ENCODE measurements around the gene PDIA5.

Gene PDIA5

DNA sequence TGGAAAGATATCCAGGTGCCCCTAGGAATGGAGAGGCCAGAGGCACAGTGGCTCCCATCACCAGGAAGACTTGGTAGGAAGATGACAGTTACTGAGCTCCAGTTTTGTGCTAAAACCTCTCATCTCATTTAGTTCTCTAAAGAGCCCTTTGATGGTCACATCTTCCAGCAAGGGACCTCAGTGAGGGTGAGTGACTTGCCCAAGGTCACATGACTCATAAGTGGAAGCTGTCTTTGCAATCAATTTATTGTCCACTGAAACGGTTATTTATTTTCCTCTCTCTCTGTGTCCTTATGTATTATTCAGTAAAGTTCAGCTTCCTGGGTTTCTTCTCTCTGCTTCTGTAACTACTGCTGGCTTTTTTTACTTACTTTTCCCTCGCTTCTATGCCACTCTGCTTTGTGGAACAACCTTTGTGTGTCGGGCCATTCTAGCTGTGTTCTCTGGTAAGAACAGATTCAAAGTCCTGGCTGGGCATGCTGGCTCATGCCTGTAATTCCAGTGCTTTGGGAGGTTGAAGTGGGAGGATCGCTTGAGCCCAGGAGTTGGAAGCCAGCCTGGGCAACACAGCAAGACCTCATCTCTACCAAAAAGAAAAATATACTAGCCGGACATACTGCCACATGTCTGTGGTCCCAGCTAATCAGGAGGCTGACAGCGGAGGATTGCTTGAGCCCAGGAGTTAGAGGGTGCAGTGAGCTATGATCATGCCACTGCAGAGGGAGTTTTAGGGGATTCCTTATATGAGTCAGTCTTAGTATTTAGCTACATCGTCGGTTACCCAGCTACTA lies 55.9 kb downstream of the PDIA5 start:
- no peak for DNase-seq

- no peak for DNase-seq
These were observed 57.1 kb downstream of the PDIA5 start for GRCh38 chr3:123123716-123124616.

DNA sequence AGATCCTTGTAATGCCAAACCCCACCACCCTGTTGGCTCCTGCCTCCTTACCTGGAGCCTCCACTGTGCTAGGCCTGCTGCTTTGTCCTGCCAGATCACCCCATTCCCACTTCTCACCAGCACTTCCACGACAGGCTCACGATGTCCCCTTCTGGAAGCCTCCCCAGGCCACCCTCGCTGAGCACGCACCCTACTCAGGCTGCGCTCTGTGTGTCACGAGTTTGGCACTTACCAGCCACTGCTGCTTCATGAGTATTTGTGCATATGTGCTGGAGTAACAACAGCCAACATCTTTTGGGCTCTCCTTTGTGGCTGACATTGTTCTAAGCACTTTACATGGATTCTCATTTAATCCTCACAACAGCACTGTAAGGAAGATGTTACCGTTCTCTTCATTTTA lies 58.1 kb downstream of the PDIA5 start:
- no peak for DNase-seq

- DNase-seq = no peak
These were observed 59.2 kb downstream of the PDIA5 start for GRCh38 chr3:123126031-123126430.

GRCh38 chr3:123126653-123127052 lies 59.8 kb downstream of the PDIA5 start:
- no peak for DNase-seq

- no peak for DNase-seq
These were observed 62.3 kb downstream of the PDIA5 start for GRCh38 chr3:123129092-123129491.

GRCh38 chr3:123129532-123129931 lies 62.7 kb downstream of the PDIA5 start:
- no peak for DNase-seq

- no peak for DNase-seq
These were observed 63.4 kb downstream of the PDIA5 start for GRCh38 chr3:123130079-123130750.

DNA sequence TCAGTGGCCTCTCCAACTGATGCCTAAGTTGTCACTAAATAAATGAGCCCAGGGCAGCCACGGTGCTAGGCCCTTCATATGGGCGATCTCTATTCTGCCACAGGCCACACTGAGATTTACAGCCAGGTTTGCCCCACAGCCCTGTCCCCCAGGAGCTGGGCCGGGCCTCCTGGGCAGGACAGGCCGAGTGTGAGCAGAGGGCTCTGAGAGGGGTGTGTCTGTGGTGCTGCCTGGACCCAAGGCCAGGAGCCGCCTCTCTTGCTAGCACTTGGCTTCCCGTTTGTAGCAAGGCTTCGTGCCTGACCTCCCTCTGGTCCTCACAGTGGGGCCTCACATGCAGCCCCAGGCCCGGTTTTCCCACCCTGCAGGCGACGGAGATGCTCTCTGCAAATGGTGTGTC lies 67.8 kb downstream of the PDIA5 start:
- no peak for DNase-seq

- DNase-seq = no peak
These were observed 70.2 kb downstream of the PDIA5 start for GRCh38 chr3:123137001-123137400.

DNA sequence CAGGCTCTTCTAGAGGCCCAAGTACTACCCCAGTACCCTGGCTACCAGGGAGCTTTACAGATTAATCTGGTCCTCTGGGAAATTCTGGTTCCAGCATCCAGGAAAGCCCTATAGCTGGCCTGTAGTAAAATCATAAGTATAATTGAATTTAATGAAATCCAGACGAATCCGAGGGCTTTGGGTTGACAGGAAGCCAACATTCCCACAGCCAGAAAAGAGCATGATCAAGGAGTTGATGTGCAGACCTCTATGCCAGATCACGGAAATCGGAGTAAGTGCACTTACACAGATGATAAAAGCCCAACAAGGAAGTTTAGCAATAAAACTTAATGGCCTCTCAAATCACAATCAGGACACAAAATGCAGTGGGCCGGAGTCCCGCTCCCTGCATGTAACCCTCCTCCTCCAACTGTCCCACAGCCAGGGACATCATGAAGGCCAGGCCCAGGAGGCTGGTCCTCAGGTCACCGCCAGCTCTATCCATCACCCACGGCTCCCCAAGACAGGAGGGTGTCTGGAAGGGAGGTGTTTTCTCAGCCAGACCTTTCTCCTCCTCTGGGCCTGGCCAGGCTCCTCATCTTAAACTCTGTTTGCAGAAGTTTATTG lies 72.1 kb downstream of the PDIA5 start:
- DNase-seq = no peak

DNA sequence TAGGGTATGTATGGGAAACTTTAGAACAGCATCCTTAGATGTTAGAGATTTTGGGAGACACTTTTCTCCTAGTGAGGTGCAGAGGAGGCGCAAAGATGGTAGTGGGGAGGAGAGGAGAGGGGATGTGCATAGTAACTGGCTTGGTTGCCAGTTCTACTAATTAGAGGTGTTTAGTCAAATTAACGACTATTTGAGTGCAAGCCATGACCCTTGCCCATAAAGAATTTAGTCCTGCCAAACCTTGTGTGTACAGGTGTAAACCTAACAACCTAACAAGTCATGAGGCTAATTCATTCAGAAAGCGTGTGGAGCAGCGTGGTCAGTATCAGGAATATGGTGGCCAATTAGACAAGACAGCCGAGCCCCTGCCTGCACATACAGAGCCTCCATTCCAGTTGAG lies 72.7 kb downstream of the PDIA5 start:
- no peak for DNase-seq

DNA sequence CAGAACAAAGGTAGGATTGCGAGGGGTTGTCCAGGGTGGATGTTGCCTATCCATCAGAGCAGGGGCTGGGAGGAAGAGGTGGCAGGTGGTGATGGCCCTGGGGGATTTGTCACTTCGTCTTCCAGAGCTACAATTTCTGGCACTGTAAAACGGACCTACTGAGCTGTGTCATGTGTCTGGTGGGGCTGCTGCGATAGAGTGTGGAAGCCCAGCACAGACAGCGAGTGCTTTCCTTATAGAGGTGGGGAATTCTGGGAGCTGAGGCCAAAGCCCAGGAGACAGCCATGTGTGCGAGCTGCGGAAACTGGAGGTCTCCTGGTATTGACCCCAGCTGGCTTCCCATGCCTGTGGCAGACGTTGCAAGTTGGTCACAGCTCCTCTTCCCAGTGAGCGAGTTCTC lies 73.7 kb downstream of the PDIA5 start:
- DNase-seq = no peak

- DNase-seq = no peak
These were observed 74.5 kb downstream of the PDIA5 start for GRCh38 chr3:123141276-123141675.

DNA sequence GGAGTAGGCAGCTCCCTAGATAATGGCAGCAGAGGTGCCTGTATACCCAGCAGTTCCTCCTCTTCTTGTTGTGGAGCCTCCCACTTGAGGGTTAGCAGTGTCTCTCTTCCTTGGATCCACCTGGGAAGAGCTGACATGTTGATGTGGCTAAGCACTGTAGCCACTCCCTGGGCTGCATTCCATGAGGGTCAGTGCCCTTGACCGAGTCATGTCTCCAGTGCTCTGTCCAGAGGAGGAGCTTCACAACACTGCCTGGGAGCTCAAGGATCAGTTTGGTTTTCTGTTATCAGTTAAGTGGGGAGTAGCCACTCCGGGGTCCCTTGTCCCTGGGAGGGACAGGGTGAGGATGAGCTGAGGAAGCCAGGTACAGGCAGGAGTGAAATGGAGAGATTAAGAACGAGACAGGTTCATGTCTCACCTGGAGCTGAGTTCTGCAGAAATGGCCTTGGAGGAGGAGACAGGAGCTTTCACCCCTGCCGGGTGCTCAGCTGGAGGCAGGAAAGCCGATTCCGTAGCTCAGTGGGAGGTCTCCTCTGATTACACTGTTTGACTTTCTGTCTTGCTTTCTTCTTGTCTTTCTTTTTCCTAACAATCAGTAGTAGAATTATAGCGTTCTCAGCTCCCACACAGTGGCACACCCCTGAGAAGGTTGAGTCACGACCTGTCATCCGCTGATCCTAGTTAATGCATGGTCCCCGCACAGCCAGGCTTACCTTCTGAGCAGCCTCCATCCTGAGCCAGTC lies 77.0 kb downstream of the PDIA5 start:
- DNase-seq = no peak

- DNase-seq = no peak
These were observed 81.1 kb downstream of the PDIA5 start for GRCh38 chr3:123147754-123148535.

GRCh38 chr3:123148772-123149171 lies 81.9 kb downstream of the PDIA5 start:
- no peak for DNase-seq

GRCh38 chr3:123149525-123149924 lies 82.7 kb downstream of the PDIA5 start:
- DNase-seq = no peak

GRCh38 chr3:123150449-123151215 lies 83.8 kb downstream of the PDIA5 start:
- DNase-seq = no peak

DNA sequence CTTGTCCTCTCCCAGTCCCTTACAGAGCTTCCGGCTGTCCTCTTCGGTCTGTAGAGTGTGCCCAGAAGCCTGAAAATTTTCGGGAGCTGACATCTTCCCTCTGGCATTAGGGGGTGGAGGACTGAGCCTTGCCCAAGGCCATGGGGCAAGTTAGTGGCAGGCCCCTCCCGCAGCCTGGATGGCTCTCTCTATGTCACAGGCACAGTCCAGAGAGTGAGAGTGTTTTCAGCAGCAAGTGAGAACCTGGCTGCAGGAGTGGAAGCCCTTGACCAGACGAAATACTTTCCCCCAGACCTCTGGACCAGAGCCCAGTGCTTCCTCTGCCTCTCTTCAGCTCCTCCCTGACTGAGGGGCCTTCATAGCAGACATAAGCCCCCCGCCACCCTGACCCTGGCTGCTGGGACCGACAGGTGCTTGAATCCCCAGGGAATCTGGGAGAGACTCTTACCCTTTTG lies 84.5 kb downstream of the PDIA5 start:
- DNase-seq = no peak

Data from activated CD4-positive, CD25-positive, alpha-beta regulatory T cell treated with anti-CD3 and anti-CD28 coated beads, Interleukin-2, amount 50 U/mL, for 72 hours (primary cell).